Activated gamma-delta T cell (primary cell): ENCODE results near the gene SNRNP25.

Experiments used
- DNase-seq: peaks from one replicate; lab custom pipeline; 2025; lab: John Stamatoyannopoulos, UW

The SNRNP25 gene

DNA sequence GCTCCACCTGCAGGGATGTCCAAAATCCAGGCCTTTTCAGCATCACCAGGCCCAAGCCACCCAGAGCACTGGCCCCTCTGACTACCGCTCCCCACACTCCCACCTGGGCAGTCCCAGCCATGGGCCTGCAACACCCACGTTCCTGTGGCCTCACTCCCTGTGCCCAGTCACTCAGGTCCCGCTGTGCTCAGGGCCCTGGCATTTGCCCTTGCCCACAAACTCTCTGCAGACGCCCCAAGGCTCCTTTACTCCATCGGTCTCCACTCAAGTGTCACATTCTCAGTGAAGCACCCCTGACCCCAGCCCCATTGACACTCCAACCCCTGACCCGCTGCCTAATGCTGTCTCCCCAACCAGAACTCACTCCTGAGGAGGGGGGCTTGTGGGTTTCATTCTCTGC lies 48.0 kb downstream of the SNRNP25 start:
- no peak for DNase-seq

- DNase-seq = no peak
Measured at GRCh38 chr16:102060-102855, 48.6 kb downstream of the SNRNP25 start.

- DNase-seq = no peak
Measured at GRCh38 chr16:104355-104754, 50.7 kb downstream of the SNRNP25 start.

- DNase-seq = no peak
Measured at GRCh38 chr16:104928-105327, 51.3 kb downstream of the SNRNP25 start.

DNA sequence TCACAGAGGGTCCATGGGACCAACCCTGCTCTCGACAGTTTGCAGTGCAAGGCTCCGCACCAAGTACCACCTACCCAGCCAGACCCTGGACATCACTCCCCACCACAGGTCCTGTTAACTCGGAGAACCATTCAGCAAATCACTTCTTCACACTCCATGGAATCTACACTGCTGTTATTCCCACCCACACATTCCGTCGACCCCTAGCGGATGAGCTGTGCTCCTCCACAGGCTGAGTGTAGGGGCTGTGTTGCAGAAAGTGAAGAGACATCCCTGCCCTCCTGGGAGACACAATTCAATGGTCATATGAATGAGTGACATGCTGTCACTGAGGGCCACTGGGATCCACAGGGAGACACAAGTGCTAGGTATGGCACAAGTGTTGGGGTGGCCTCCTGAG lies 51.9 kb downstream of the SNRNP25 start:
- no peak for DNase-seq

GRCh38 chr16:106623-107324 lies 53.1 kb downstream of the SNRNP25 start:
- no peak for DNase-seq
